PC-9 (cell line): ENCODE results near the gene SLC52A3. TPM values are rescaled to one million over a fixed set of nuclear protein-coding genes. Genes with fewer than 3 reads are reported as not detected.
A peak's percentile ranks its signal among the peaks of the same experiment; 100 is the strongest.

Experiments
- BruUV-seq: library from RNA; stranded (reverse); fragments of 400-500 nt; replicated peaks from 2 replicates; lab custom pipeline; 2021; lab: Mats Ljungman, UMichigan
- CTCF ChIA-PET: fragments of 300-600 bp; sonication (Branson Sonifier 250); formaldehyde crosslinking; loops from one replicate; lab custom pipeline; 2022; ENCODE audit warnings: antibody characterized with exemption; lab: Charles Lee
- POLR2A ChIA-PET: fragments of 300-600 bp; sonication (Branson Sonifier 250); formaldehyde crosslinking; loops from one replicate; lab custom pipeline; 2022; ENCODE audit warnings: antibody characterized with exemption; ENCODE audit not compliant: unreplicated experiment; lab: Charles Lee
- DNase-seq, 2 experiments: peaks; one replicate each; pipeline versions ENCODE4 v3.0.0 to v3.0.0-alpha.2; 2015 to 2022; ENCODE audit warnings: mixed read lengths in 1 of 2
- H2AFZ ChIP-seq: fragments of 200-600 bp; sonication (generic); 2 replicates; pipeline ENCODE4 v1.8.1; 2017; ENCODE audit warnings: antibody characterized with exemption
- H3F3A ChIP-seq: fragments of 200-600 bp; sonication (generic); 2 replicates; pipeline ENCODE4 v1.8.1; 2017; ENCODE audit warnings: antibody characterized with exemption, mild to moderate bottlenecking, low read depth; ENCODE audit not compliant: insufficient read depth
- H3K27ac ChIP-seq: fragments of 200-600 bp; sonication (generic); 2 replicates; pipeline ENCODE4 v1.6.1; 2016; ENCODE audit warnings: mixed run types
- H3K27me3 ChIP-seq: fragments of 200-600 bp; sonication (generic); 2 replicates; pipeline ENCODE4 v1.6.1; 2016; ENCODE audit warnings: low read depth, mixed run types; ENCODE audit not compliant: insufficient read depth
- H3K36me3 ChIP-seq: fragments of 200-600 bp; sonication (generic); 2 replicates; pipeline ENCODE4 v1.6.1; 2016; ENCODE audit warnings: low read depth, mixed run types
- H3K4me1 ChIP-seq: fragments of 200-600 bp; sonication (generic); replicated peaks from 2 replicates; pipeline ENCODE4 v1.6.1; 2016; ENCODE audit warnings: mixed run types; ENCODE audit not compliant: insufficient read depth
- H3K4me2 ChIP-seq: fragments of 200-600 bp; sonication (generic); 2 replicates; pipeline ENCODE4 v1.6.1; 2017; ENCODE audit warnings: mixed run types
- H3K4me3 ChIP-seq: fragments of 200-600 bp; sonication (generic); 2 replicates; pipeline ENCODE4 v1.6.1; 2016; ENCODE audit warnings: mixed run types
- H3K79me2 ChIP-seq: fragments of 200-600 bp; sonication (generic); 2 replicates; pipeline ENCODE4 v1.6.1; 2017; ENCODE audit warnings: low read depth, mixed run types
- H3K9me2 ChIP-seq: fragments of 200-600 bp; sonication (generic); 2 replicates; pipeline ENCODE4 v1.8.1; 2017; ENCODE audit warnings: mild to moderate bottlenecking; ENCODE audit not compliant: insufficient read depth
- H3K9me3 ChIP-seq: fragments of 200-600 bp; sonication (generic); 2 replicates; pipeline ENCODE4 v1.8.1; 2016; ENCODE audit warnings: low read depth; ENCODE audit not compliant: insufficient read depth
- H4K20me1 ChIP-seq: fragments of 200-600 bp; sonication (generic); 2 replicates; pipeline ENCODE4 v1.8.1; 2017; ENCODE audit not compliant: insufficient read depth
- CTCF ChIP-seq: fragments of 200-600 bp; sonication (generic); conservative IDR thresholded peaks from 2 replicates; pipeline ENCODE4 v1.6.1; 2017; ENCODE audit warnings: mixed run types, antibody characterized with exemption, mild to moderate bottlenecking, moderate library complexity
- EZH2 ChIP-seq: fragments of 200-600 bp; sonication (generic); IDR thresholded peaks from 2 replicates; pipeline ENCODE4 v1.8.0; 2017; ENCODE audit warnings: antibody characterized with exemption, low read depth
- intact Hi-C: fragments of 100-400 bp; cut with micrococcal nuclease; formaldehyde crosslinking; loops from one replicate; pipeline ENCODE4 v1.10.0; 2022; ENCODE audit not compliant: unreplicated experiment
- total RNA-seq: library from RNA; stranded (reverse); gene quantifications from 2 replicates; pipeline ENCODE4 v1.2.3, GENCODE V29; 2021

Gene SLC52A3
- total RNA-seq, 1 experiment from 2014 or later, result 6.9 TPM

- peaks cover 16% of the 10 kb centered on the region for H3K4me1 ChIP-seq
- no peak for DNase-seq
- H4K20me1 ChIP-seq, result no peaks in the 10 kb centered on the region
- no peaks in the 10 kb centered on the region for H3K79me2 ChIP-seq
- H3K4me2 ChIP-seq, result no peak overlapping the region
- H3K36me3 ChIP-seq, result no peaks in the 10 kb centered on the region
- intact Hi-C loops, result no loop called here
- TF ChIP-seq EZH2, result no peak
- no peak for TF ChIP-seq CTCF
- H3K9me2 ChIP-seq, result no peaks in the 10 kb centered on the region
- no peaks in the 10 kb centered on the region; the same call in 1 of the 2 replicates for H3F3A ChIP-seq
- H2AFZ ChIP-seq, result no peak overlapping the region
- POLR2A ChIA-PET, result no interaction called here
- CTCF ChIA-PET, result no interaction called here
- BruUV-seq, result no TSS peak
- no peaks in the 10 kb centered on the region for H3K27me3 ChIP-seq
- no peak overlapping the region for H3K27ac ChIP-seq
- H3K9me3 ChIP-seq, result peaks cover 19% of the 10 kb centered on the region
- H3K4me3 ChIP-seq, result no peak overlapping the region
Observed at GRCh38 chr20:742156-742555, 26.1 kb downstream of the SLC52A3 start.

GRCh38 chr20:741620-742019 lies 26.7 kb downstream of the SLC52A3 start:
- no TSS peak for BruUV-seq
- Histone ChIP-seq H2AFZ (no peak overlapping the region), H4K20me1 (no peaks in the 10 kb centered on the region), H3K36me3 (no peaks in the 10 kb centered on the region), H3K4me2 (no peak overlapping the region), H3K27me3 (no peaks in the 10 kb centered on the region), H3K4me3 (no peak overlapping the region), H3K27ac (no peak overlapping the region), H3K79me2 (no peaks in the 10 kb centered on the region), H3K4me1 (peaks cover 16% of the 10 kb centered on the region), H3K9me2 (no peaks in the 10 kb centered on the region), H3K9me3 (peaks cover 19% of the 10 kb centered on the region), H3F3A (no peaks in the 10 kb centered on the region; the same call in 1 of the 2 replicates)
- ChIA-PET CTCF (no interaction called here), POLR2A (no interaction called here)
- intact Hi-C loops, result no loop called here
- TF ChIP-seq CTCF, result no peak
- no peak for TF ChIP-seq EZH2
- no peak for DNase-seq

- H2AFZ ChIP-seq, result no peak overlapping the region
- H3F3A ChIP-seq, result no peaks in the 10 kb centered on the region; the same call in 1 of the 2 replicates
- H3K4me1 ChIP-seq, result peaks cover 16% of the 10 kb centered on the region
- H3K27ac ChIP-seq, result no peak overlapping the region
- ChIA-PET CTCF (interaction anchor here (0.6 to 2.8 kb wide), 2 partner anchors 26 to 28 kb away, joined by 3 to 17 read pairs; partner anchors contain the start of gene SLC52A3), POLR2A (interaction anchor here (0.6 kb wide), 2 partner anchors 24 to 29 kb away, joined by 3 read pairs; no protein-coding TSS in a partner anchor)
- peak overlapping the region; percentile 8 for H3K4me2 ChIP-seq
- no peaks in the 10 kb centered on the region for H4K20me1 ChIP-seq
- no peak overlapping the region for H3K4me3 ChIP-seq
- no peak for TF ChIP-seq CTCF
- TF ChIP-seq EZH2, result no peak
- H3K9me3 ChIP-seq, result peaks cover 7% of the 10 kb centered on the region
- no peaks in the 10 kb centered on the region for H3K27me3 ChIP-seq
- no TSS peak for BruUV-seq
- peak in 1 of 2 experiments; percentile 47 for DNase-seq
- no peaks in the 10 kb centered on the region for H3K9me2 ChIP-seq
- H3K36me3 ChIP-seq, result no peaks in the 10 kb centered on the region
- no peaks in the 10 kb centered on the region for H3K79me2 ChIP-seq
- intact Hi-C loops, result no loop called here
Observed at GRCh38 chr20:740162-740561, 28.1 kb downstream of the SLC52A3 start.
